HG02763 (cell line): Measurements from ENCODE around the gene CTTN.

Experiments
- ATAC-seq: cut with Tn5 transposase; IDR thresholded peaks from one replicate; pipeline ENCODE4 v1.9.1; 2021; ENCODE audit warnings: mild to moderate bottlenecking, moderate library complexity; ENCODE audit not compliant: unreplicated experiment

CTTN gene

DNA sequence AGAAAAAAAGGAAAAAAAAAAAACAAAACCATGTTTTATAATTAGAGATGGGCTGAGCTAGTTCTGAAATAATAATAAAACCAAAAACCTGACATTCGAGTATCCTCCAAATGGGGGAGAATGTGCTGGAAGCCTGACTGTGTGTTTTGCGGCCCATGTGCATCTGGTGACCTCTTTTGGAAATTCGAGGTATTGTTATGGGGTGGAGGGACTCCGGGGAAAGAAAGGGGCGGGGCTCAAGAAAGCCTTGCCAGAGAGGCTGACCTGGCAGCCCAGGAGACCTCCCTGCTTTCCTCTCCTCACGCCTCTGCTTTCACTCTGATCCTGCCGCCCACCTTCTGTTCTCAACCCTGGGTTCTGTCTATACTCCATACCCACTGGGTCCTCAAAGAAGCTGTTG lies 72.9 kb downstream of the CTTN start:
- ATAC-seq = no peak

DNA sequence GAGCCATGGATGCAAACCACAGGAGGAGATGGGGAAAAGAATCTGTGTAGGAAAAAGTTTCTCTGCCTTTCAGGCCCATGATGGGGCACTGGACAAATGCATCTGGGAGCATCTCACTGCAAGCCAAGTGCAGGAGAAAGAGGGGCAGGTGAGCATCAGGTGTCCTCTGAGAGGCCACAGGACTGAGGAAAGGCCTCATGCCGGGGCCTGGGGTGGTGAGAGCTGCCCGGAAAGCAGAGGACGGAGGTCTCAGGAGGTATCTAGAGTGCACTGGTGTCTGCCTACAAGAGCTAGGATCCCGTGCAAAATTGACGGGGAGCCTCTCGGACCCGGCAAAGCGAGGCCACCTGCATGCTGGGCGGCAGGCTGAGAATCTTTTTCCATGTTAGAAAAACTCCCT lies 73.9 kb downstream of the CTTN start:
- no peak for ATAC-seq

DNA sequence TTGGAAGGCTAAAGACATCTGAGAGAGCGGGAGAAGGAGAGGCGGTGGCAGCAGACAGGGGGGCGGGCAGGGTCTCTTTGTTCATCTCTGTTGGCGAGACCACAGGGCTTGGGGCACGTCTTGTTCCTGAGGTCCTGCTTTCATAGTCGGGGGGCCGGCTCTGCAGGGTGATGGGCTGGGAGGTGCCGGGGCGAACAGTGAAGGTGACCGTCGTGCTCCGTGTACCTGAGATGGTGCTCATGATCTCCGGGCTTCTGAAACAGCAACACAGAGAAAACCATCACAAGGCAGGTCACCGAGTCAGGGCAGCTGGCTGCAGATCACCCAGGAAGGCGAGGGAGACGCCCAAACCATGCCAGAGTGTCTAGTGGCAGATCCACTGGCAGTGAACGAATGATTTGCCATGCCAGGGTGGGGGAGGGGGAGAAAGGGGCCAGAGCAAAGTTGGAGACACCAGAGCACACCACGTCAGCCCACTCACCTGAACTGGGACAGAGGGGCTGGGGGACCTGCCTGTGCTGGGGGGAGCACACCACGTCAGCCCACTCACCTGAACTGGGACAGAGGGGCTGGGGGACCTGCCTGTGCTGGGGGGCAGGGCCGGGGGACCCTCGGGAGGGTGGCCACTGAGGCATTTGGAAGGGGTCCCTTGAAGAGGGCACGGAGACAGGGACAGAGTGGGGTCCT lies 75.0 kb downstream of the CTTN start:
- no peak for ATAC-seq

DNA sequence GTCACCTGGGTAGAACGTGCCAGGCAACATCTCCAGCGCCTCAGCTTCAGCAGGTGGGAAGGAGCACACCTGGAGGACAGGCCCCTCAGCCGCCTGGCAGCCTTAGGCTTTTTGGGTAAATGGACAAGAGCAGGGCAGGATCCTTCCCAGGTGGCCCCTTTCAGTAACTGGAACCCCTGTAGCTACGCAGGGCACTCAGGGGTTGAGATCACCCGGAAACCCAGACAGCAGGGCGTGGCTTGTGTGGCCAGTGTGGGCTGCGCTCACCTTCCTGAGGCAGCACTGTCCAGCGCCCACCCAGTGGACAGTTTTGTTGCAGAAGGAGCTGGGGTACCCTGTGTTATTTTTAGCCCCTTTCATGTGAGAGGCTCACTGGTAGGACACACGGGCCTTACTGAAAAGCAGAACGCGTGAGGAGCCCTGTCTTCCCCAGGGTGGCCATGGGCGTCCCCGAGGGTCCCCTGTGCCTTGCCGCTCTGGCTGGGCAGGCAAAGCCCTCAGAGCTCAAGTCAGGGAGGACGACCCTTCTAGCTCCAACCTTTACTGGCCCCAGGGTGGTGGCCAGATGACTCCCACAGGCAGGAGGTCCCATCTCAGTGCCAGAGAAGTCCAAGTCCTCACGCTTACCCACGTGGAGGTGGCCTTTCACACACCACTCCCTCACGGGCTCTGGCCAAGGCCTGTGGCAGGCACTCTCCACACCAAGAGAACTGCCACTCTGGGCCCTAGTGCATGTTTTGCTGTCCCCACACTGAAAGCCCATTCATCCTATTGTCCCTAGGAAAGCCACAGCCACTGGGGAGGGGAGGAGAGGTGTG lies 75.8 kb downstream of the CTTN start:
- no peak for ATAC-seq

DNA sequence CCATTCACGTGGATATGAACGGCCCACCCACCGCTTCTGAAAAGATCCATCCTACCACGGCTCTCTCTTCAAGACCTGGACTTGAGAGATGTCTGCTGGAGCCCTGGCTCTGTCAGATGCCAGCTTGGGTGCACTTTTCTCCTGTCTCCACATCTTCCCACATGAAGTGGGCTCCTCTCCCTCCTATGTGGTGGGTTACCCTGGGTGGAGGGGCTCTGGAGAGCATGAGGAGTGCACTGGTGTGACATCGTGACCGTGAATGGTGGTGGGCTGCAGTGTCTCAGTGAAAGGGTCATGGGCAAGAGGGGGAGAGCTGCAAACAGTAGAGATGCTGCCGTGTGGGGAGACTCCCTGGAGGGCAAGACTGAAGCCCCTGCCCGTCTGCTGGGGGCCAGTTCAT lies 76.4 kb downstream of the CTTN start:
- no peak for ATAC-seq

DNA sequence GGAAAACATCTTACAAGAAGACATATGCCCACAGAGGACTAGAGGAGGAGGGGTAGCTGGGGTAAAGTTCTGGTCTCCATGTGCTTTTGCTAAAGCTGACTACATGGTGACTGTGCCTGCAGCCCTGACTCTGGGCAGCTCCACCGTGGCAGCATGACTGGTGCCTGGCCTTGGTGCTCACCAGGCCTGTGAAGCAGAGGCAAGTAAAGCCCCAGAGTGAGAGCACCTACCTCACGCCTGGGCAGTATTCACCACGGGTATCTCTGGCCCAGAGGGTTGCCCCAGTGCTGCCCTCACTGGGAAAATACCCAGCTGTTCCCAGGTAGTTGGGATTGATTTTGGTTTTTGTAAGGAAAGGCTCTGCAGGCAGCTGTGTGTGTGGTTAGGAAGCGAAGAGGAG lies 78.3 kb downstream of the CTTN start:
- no peak for ATAC-seq

DNA sequence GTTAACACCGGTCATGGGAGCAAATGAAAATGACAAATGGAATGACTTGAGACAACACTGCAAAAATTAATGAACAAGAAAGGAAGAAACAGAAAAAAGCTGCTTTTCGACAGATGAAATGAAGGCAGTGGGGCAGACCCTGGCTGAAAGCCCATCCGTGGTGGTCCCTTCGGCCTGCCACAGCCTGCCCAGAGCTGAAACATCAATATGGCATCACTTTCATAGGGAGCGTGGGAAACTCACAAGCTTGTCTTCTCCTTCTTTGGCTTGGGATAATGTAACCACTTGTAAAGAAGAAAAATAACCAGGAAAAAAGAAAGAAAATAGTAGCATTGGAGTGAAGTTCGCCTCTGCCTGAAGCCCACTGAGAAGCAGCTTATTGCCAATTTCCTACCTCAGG lies 78.8 kb downstream of the CTTN start:
- no peak for ATAC-seq

DNA sequence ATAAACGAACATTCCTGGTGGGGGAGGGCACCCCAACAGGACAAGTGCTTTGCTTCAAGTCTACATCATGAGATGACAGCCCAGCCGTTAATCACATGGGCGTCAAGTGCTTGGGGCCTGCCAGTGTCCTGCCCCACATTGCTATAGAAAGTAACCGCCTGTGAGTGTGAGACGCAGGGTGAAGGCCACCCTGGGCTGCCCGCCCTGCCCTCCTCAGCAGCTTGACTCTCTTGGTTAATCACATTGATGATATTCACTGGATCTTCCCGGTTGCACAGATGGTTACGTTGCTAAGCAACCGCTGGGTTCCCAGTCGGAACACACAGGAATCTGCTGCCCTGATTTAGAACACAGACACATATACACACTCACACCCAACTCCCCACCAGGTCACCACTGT lies 79.3 kb downstream of the CTTN start:
- ATAC-seq = no peak

DNA sequence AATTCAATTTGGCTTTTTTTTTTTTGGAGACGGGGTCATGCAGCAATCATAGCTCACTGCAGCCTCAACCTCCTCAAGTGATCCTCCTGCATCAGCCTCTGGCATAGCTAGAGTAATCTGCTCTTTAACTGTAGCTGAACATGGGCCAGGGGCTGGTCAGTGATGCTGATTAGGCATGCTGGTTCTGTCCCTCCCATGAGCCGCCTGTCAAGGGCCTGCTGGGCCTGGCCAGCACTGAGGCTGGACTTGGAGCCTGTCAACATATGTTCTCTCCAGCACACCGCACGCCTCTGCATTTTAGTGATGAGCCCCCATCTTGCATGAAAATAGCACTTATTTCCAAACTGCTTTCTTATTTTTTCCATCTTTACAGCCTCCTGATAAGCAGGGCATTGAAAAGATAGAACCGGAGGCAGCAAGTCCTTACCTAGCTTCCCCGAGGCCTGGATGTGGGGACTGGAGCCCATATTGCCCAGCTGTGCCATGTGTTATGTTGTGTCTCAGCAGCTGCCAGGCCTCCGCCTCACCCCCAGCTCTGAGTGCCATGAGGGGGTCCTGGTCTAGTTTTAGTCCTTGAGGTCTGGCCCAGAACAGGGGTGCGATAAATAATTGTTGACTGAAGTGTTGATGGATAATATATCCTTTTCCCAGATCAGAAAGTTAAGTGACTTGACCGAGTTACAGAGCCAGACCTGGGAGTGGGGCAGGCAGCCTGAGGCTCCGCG lies 80.0 kb downstream of the CTTN start:
- no peak for ATAC-seq

DNA sequence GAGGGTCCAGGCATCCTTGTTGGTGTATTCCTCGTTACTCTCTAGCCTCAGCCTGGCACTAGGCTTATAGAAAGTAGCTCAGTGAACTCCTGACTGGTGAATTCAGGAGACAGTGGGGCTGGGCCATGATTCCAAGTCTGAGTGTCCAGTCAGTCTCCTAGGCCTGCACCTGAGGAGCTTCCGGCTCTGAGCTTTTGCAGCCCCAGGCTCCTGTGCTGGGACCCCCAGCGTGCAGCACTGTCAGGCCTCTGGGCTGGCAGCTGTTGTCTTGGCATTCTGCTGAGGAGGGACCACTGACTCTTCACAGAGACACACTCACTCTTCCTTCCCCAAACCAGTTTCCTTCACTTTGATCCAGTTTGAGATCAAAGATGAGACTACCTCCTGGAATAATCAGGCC lies 82.4 kb downstream of the CTTN start:
- no peak for ATAC-seq

DNA sequence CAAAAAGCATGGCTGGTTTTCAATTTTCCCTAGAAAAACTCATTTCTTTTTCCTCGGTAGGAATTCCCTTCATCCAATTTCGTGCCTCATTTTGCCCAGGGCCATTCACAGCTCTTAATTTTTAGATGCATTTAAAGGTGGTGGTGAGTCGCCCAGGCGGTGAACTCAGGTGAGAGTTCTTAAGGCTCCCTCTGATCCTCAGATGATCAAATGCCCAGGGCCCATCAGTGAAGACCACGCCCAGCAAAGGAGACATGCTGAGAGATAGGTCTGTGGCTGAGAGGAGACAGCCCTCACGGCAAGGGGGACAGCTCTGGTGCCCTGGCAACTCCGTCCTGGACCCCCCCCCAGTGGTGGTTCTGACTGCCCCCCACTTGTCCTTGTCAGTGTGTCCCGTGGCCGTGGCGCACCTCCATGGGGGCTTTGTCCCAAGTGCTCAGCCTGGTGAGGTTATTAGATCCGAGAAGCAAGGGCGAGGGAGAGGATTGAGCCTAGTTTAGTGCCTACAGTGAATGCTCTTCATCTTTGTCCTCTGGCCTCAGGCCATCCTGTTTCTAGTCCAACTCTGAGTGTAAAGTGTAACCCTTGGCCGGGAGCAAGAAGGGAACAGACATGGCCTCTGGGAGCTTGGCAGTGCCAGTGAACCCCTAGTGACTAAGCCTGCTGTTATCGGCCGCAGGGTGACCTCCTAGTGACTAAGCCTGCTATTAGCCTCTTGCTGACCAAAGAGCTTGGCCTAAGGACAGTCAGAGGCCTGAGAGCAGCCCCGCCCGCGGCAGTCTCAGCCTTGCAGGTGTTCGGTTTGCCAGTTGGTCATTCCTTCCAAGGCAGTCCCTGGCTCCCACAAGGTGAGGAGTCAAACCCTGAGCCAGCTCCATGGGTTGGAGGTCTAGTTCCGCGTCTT lies 83.5 kb downstream of the CTTN start:
- ATAC-seq = no peak

DNA sequence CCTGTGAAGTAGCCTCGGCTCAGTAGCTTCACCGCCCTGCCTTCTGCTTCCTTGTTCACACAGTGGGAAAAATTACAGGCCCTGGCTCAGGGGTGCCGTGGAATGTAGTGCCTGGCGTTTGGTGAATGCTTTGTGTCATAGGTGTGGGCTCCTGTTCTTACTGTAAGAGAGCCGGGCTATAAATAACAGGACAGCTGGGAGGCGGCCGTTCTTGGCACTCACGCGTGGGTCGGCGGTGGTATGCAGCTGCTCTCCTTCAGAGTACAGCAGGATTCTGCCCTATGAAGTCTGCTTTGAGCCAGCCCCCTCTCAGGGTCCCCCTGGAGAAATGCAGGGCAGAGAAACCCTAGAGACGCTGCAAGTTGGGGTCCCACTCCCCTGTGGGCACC lies 84.2 kb downstream of the CTTN start:
- ATAC-seq = no peak

DNA sequence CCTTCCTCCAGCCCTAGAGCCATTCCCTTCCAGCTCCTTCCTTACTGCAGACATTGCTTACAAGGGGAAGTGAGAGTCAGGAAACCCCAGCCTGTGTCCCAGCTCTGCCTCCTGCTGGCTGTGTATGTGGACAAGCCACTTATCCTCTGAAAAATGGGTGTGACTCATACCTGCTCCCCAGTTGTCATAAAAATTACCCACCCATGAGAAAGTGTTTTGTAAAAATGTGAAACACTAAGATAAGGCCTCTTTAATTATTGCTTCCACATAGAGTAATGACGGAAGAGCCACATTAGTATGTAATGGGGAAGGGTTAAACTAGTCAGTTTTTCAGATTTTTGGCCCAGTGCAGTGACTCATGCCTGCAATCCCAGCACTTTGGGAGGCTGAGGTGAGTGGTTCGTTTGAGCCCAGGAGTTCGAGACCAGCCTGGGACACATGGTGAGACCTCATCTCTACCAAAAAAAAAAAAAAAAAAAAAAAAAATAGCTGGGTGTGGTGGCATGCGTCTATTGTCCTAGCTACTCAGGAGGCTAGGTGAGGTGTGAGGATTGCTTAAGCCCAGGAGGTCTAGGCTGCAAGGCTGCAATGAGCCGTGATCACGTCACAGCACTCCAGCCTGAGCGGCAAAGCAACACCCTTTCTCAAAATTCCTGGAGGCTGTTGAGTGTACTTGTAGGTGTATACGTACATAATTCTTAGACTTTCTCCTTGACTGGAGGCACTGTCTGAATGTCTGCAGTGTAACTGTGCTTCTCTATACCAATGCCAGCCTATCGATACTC lies 84.9 kb downstream of the CTTN start:
- ATAC-seq = no peak

DNA sequence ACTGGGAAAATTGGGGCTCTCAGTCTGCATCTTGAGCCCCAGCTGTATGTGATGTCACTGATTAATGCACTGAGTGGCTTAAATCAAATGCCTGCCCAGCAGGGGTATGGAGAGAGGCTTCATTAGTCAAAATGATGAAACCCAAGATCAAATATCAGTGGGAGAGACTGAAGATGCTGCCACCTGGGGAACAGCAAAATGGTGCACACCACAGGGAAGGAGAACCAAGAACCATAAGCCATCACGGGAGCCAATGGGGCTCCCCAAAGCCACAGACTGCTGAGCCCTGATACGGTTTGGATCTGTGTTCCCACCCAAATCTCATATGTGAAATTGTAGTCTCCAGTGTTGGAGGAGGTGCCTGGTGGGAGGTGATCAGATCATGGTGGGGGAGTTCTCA lies 85.6 kb downstream of the CTTN start:
- ATAC-seq = no peak

DNA sequence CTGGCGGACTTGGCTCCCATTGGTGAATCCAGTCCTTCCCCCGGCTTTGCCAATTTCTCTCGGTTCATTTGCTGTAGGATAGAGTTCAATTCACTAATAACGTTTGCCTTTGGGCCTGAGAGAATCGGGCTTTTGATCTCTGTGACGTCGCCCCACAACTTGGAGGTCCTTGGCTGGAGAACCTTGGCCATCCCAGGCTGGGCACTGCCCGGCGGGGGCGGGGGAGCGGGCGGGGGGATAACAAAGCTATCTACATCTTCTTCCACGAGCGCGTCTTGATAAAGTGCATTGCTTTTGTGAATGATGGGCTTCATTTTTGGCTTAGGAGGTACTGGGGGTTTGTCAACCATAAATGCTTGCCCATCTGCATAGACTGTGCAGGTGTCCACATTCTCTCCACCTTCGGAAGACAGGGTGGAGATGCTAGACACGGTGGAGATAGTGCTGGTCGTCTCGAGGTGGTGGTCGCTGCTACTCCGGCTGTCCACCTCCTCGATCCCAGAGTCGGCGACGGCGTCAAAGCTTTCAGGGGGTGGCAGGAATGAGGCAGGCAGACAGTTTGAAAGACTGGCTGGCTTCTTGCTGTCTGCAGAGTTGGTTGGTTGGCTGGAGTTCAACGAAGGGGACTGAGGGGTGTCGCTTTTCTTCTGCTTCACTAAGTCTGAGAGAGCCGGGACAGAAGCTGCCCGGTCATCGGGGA lies 87.1 kb downstream of the CTTN start:
- ATAC-seq = no peak

DNA sequence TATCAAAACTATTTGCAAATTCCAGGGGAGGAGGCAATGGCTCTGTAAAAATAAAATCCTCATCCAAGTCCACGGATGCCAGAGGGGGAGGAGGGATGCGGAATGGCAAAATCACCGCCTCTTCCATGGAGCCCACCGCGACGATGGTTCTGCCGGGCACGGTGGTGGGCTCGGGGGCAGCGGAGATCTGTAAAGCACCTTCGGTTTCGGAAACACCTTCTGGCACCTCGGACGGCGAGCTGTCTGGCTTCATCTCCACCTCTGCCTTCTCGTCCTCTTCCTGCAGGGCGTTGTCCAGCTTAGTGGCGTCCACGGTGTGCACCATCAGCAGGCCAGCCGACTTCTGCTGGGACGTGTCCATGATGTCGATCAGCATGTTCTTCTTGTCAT lies 87.7 kb downstream of the CTTN start:
- no peak for ATAC-seq
